NCI-H1694 treated with DMSO at 0.1 percent for 48 hours (cell line): Measurements from ENCODE around the gene GPSM1.
A peak's percentile ranks its signal among the peaks of the same experiment; 100 is the strongest.
"Not testable (repeated sequence)": the region's sequence is repeated elsewhere in the genome, so short reads cannot be mapped to it uniquely, and the experiment has no call there.

Source experiments
- DNase-seq: peaks from one replicate; lab custom pipeline; 2025; lab: John Stamatoyannopoulos, UW

The GPSM1 gene

DNA sequence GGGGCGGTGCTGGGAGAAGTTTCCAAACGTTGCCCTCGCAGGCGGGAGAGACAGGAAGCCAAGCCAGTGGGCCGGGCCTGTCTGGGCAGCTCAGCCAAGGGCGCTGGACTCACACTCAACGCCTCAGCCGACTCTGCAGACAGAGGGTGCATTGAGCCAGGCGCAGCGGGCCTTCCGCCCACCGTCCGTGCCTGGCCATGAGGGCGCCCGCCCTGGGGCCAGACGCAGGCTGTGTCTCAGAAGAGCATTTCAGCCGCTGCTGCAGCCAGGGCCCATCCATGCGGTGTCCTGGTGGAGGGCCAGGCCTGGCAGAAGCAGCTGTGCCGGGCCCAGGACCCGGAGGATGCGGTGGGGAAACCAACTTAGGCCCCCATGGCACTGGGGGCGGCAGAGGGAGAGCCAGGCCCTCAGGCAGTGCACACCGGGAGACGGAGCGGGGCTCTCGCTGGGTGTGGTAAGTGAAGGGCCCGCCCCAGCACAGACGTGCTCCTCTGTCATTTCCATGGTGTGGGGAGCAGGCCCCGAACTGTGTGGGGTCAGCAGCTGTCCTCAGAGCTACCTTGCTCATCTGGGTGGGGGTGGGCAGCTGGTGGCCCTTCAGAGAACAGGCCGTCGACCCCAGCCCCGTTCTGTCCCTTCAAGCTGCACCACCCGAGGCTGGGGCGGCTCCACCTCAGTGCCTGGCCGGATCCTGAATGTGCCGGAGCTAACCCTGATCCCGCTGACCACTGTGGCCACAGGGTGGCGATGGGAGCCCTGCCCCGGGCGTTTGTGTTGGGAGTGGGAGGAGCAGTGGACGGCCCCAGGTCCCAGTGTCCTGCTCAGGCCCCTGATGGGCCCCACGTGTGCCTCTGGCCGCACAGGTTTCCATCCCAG is 18.2 kb downstream of the GPSM1 start:
- no peak for DNase-seq

DNA sequence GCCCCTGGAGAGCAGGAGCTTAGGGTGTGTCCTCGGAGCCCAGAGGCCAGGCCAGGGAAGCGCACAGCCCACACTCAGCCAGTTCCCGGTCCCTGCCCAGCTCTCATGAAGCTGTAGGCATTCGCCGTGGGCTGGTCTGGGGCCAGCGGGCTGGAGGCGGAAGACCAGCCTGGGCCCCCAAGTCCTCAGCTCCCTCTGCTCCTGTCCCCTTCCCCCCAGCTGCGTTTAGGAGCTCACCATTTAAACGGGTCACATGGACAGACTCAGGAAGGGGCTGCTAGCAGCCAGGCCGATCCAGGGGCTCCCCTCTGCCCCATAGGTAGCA is 18.8 kb downstream of the GPSM1 start:
- DNase-seq = no peak

DNA sequence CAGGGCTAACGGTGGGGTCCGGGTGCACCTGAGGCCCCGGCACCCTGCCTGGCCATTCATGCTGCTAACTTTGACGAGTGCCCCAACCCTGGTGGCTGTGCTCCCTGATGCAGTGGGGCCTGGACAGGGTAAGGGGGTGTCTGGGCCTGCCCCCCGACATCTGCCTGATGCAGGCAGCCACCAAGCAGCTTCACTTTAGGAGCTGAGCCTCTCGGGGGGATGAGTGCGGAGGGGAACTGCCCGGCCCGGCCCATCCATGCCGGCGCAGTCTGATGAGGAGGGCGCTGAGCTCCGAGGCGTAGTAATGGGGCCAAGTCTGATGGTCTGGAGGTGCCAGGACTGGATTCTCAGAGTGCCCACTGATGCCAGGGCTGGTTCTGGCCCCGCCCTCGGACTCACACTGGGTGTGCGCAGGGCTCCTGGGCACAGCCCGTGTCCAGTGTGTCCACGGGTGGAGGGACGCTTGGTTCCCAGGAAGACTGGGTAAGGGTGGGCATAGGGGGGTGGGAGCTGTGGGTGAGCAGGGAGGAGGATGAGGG is 19.7 kb downstream of the GPSM1 start:
- DNase-seq = no peak

DNA sequence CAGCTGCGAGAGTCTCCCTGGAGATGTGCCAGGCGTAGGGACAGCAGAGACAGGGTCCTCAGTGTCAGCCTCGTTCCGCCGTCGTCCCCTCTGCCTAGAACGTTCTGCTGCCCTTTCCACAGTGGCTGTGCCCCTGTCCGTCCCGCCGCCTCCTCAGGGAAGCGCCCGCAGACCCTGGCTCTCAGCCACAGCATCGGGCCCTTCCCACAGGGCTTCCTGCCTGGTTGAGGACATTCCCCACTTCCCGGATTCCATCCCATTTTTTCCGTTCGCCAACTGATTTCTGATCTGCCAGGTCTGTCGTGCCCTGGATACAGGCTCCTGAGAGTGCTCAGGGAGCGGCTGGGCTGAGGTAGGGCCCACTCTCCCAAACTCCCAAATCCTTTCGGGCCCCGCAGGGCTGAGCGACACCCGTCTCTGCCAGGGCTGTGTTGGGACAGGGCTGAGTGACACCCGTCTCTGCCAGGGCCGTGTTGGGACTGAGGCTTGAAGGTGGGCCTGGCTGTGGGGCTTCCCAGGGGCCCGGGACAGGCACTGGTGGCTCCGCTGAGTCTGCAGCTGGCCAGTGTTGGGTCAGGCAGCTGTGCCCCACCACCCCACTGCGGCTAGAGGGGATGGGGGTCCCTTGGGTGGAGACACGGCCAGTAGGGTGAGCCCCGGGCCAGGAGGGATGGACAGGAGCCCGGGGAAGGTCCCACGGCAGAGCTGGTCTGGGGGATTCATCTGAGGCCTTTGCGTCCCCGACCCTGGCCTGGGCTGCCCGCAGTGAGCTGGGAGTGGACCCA is 20.3 kb downstream of the GPSM1 start:
- peak; percentile 20 for DNase-seq

DNA sequence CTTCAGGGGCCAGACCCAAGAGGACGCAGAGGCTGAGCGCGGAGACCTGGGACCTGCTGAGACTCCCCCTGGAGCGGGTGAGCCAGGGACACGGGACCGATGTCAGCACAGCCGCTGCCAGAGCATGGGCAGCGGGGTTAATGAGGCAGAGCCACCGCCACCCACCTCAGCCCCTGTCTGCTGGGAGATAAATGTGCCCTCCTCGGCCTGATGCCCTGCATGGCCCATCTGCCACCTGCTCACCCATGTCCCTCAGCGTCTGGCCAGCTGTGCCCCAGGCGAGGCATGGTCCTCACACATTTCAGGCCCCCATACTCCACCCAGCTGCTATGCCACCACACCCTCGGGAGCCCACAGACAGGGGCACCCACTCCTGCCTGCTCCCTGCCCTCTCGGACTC is 21.4 kb downstream of the GPSM1 start:
- no peak for DNase-seq

DNA sequence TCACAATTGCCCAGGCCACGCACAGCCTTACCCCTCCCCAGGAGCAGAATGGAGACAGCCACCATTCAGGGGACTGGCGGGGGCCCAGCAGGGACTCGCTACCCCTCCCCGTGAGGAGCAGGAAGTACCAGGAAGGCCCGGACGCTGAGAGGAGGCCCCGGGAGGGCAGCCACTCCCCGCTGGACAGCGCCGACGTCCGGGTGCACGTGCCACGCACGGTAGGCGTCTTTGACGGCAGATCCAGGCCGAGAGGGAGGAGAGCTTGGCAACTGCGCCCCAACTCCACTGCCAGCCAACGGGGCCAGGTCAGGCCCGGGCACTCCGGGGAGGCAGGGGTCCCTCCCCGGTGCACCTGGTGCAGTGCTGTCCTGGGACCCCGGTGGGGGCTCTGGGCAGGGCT is 22.2 kb downstream of the GPSM1 start:
- DNase-seq = no peak

DNA sequence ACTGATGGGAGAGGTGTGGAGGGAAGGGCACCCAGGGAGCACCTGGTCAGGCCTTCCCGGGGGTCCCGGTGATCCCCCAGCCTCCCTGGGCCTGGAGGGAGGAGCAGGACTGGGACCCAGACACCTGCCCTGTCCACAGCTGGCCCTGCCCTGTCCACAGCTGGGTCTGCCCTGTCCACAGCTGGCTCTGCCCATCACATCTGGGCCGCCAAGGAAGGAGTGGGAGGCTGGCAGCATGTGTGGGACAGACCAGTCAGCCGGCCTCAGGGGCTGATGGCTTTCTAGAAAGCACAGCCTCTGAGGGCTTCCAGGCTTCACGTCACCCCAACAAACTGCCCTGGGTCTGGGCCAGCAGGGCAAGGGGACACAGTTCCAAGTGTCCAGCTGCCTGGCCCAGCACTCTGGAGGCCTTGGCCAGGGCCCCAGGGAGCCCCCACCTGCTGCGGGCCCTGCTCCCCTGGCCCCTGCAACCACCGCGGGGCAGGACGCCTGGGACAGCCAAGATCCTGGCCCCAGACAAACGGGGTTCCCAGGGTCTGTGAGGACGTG is 24.0 kb downstream of the GPSM1 start:
- DNase-seq = no peak

DNA sequence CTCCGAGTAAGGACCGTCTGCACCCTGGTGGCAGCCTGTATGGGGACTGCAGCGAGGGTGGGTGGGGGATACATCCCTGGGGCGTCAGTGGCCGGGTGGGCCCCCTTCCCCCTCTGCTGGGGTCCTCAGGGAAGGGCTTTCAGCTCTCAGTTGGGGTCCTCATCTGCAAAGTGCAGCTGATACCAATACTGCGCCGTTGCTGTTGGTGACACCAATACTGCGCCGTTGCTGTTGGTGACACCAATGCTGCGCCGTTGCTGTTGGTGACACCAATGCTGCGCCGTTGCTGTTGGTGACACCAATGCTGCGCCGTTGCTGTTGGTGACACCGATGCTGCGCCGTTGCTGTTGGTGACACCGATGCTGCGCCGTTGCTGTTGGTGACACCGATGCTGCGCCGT is 24.5 kb downstream of the GPSM1 start:
- not testable (repeated sequence) for DNase-seq

DNA sequence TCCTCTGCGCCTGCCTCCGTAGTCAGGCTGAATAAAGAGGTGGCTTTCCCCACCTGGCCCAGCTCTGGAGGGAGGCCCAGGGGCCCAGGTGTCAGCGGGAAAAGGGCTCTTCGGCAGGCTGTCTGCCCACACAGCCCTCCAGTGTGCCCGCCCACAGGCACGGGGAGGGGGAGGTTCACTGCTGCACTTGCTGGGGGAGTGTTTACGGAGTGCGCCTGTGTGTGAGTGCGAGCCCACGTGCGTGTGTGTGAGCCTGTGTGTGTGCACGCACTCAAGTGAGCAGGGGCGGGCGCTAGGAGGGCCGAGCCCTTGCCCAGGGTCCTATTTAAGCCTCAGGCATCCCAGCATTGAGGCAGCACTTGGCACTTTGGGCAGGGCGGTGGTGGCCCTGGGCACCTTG is 25.3 kb downstream of the GPSM1 start:
- peak; percentile 6 for DNase-seq

DNA sequence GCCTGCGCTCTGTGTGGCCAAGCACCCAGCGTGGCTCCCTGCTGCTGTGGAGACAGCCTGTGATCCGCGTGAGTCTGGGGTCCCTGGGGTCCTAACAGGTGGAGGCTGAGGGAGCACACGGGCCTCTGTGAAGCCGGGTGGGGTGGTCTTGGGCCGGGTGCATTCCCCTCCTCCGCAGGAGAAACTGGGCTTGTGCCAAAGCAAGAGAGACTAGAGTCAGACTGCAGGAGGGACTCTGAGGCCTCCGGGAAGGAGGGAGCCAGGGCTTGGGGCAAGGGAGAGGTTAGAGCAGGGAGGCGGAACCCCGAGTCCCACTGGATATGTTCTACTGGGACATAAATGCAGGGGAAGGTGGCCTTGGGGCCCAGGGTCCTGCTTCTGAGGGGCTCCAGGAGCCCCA is 25.7 kb downstream of the GPSM1 start:
- no peak for DNase-seq

DNA sequence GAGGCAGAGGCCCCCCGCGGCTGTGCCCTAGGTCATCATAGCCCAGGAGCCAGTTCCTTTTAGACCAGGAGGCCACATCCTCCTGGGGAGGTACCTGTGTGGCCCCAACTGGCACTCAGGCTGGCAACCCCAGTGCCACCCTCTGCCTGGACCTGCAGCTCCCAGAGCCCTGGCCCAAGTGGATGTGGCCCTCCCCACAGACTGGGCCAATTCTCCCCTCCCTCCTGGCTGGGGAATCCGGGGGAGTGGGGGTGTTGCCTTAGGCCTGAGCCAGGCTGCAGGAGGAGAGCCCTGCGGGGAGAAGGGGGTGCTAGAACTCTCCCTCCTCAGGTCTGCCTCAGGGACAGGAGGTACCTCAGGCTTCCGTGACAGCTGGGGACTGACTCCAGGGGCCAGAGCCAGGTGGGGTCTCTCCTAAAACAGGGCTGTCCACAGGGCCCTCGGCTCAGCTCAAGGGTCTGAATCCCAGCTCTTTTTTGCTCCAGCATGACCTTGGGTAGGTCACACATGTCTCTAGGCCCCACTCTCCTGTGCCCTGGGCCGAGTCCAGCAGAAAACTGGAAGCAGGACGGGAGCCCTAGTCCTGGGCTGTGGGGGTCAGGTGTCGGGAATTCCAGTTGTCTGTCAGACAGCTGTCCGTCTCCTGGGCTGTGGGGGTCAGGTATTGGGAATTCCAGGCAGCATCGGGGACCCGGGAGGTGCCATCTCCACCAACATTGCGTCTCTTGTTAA is 26.6 kb downstream of the GPSM1 start:
- no peak for DNase-seq

DNA sequence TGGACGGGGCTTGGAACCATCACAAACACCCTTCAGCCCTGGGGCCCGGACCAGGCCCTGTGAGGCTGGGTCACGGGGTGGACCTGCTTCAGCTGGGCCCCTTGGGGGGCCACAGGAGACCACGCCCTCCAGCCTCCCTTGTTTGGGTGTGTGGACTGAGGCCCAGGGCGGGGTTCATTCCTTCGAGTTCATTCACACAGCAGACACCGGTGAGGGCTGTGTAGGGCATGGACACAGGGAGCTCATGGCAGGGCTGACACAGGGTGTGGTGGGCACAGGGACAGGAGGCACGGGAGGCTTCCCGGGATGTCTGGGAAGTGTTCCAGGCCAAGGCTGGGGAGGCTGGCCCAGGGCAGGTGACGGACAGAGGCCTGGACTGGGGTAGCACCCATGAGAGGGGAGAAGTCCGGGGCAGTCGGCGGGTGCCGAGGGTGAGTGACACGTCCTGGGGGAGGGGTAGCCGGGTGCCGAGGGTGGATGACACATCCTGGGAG is 27.3 kb downstream of the GPSM1 start:
- DNase-seq = no peak

DNA sequence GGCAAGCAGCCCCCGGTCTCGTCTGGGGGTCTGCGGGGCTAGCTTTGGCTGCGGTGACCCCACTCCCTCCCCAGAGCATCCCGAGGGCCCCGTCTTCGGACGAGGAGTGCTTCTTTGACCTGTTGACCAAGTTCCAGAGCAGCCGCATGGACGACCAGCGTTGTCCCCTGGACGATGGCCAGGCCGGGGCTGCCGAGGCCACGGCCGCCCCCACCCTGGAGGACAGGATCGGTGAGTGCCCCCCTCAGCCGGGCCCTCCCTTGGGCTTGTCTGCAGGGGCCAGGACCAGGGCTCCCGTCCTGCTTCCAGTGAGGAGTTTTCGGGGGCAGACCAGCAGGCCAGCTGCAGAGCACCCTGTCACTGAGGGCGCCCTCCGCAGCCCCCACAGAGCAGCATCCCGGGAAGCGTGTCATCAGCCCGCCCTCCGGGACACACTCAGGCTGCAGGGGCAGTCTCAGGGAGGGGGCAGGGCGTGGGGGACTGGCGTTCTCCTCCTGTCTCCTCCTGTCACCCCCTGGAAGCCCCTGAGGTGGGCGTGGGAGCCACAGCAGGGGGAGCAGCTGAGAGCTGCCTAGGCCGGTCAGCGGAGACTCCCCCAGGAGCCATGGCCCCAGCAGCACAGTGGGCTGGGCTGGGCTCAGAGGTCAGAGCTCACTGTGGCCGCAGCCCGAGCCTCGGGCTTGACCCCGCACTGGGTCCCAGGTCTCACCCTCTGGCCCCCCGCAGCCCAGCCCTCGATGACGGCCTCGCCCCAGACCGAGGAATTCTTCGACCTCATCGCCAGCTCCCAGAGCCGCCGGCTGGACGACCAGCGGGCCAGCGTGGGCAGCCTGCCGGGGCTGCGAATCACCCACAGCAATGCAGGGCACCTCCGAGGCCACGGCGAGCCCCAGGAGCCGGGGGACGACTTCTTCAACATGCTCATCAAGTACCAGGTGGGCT is 28.5 kb downstream of the GPSM1 start:
- DNase-seq = no peak

DNA sequence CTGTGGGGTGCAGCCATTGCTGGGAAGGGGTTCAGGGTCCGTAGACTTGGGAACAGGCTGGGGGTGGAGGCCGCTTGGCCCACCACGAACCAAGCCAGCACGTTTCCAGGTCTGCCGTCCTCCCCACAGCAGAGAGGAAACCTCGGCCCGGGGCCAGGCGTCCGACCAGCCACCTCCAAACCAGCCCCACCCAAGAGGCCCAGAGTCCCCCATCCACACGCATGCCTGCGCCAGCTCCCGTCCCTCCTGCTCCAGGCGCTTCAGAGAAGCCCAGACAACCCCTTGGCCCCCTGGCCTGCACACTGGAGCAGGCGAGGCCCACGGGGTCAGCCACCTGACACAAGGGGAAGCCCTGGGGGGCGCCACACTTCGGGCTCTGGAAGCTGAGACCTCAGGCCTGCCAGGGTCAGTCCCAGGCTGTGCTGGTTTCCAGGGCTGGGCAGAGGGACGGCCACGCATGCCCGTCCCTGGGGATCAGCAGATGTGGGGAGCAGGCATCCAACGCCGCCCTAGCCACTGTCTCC is 29.9 kb downstream of the GPSM1 start:
- no peak for DNase-seq

DNA sequence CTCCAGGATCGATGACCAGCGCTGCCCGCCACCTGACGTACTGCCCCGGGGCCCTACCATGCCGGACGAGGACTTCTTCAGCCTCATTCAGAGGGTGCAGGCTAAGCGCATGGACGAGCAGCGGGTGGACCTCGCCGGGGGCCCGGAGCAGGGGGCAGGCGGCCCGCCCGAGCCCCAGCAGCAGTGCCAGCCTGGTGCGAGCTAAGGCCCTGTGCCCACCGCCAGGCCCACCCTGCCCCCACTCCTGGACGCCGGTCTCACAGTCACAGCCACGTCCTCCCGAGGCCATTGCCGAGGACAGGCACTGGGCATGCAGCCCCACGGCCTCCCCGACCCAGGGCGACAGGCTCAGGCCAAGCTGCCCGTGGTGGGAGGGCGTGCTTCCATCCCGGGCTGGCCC is 30.7 kb downstream of the GPSM1 start:
- DNase-seq = no peak

DNA sequence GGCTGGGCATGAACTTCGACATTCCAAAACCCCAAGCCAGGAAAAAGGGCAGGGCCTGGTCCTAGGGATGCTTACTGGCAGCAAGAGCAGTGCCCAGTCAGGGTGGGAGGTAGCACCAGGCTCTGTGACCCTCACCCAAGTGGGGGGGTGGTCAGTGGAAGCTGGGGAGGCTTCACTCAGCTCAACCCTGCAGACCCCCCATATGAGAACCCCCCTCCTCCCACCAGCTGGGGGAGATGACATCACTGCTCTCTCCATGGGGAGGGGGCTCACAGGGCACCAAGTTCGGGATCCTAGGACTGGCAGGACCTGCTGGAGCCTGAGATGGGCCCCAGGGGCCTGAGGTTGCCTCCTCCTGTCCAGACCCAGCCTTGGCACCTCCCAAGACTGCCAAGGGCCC is 31.5 kb downstream of the GPSM1 start:
- no peak for DNase-seq

DNA sequence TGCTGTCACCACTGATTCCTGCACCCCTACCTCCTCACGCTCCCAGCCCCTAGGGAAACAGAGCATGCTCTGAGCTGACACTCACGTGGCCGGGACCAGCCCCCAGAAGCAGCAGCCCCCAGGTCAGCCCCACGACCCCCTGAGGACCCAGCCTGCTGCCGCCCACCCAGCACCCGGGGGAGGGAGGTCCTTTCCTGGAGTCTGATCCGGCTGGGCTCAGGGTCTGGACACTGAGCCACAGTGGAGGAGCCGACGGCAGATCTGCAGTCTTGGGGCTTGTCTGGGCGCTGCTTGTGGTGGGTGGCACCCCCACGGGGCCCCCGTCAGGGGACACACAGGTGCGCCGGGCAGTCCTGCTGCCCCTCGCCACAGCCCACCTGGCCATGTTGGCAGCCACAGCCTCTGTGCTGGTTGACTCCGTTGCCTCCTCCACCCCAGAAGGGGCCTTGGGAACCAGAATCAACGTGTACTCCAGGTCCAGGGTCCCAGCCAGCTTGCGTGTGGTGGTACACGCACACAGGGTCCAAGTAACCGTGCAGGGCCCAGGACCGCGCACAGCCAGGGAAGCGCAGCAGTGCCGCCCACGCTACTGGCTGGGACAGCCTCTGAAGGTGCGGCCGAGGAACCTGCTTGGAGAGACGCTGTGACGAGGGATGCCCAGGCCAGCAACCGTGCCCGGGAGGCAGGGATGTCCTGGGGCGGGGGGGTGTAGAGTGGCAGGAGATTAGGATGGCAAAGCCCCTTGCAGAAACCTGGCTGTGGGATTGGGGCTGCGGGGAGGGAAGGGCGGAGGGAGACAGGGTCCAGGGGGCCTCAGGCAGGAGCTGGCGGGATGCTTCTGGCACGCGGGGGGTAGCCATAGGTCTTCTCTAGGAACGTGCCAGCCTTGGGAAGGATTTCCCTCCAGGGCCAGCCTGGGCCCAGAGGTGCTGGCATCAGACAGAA is 32.7 kb downstream of the GPSM1 start:
- no peak for DNase-seq

DNA sequence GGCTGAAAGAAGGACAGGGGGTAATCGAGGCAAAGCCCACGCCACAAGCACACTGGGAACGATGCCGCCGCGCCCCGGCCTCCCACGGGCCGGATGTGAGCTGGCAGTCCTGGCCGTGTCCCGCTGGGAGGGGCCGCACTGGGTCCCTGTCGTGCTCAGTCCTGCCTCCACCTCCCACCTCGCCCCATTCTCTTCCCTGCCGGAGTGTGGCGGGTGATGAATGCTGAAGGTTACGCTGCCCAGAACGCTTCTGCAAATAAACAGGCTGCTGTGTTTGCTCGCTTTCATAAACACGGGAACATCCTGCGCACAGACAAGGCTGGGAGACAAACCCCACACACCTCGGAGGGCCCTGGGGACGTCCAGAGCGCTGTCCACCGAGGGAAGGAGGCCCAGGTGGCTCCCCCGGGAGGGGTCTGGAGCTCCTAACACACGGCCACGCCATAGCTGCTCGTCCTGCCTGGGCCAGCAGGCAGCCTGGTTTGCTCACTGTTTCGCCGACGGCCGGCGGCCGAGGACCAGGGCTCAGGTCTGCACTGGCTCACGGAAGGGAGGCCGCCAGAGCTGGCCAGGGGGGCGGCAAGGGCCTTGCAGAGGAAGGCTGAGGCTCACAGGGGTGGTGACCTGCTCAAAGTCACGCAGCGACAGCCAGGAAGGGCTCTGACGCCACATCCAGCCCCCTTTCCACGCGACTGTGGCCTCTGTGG is 33.9 kb downstream of the GPSM1 start:
- DNase-seq = no peak
